Suprapubic skin (tissue), 4 donors: ENCODE data around the gene KRT72. TPM values are rescaled to one million over a fixed set of nuclear protein-coding genes. Genes with fewer than 3 reads are reported as not detected.

Experiments
- DNase-seq, 2 donors: peaks; one replicate each; pipeline ENCODE4 v3.0.0-alpha.2; 2019; ENCODE audit warnings: low spot score in 2 of 2
- H3K27ac ChIP-seq: fragments of 200-600 bp; sonication (generic); one replicate; pipeline ENCODE4 v1.5.1; 2019
- H3K27me3 ChIP-seq: fragments of 200-600 bp; sonication (generic); one replicate; pipeline ENCODE4 v1.5.1; 2019
- H3K36me3 ChIP-seq: fragments of 200-600 bp; sonication (generic); one replicate; pipeline ENCODE4 v1.5.1; 2019
- H3K4me1 ChIP-seq: fragments of 200-600 bp; sonication (generic); one replicate; pipeline ENCODE4 v1.5.1; 2019
- H3K4me3 ChIP-seq: fragments of 200-600 bp; sonication (generic); one replicate; pipeline ENCODE4 v1.5.1; 2019; ENCODE audit warnings: mild to moderate bottlenecking
- H3K9me3 ChIP-seq: fragments of 200-600 bp; sonication (generic); one replicate; pipeline ENCODE4 v1.5.1; 2019
- EP300 ChIP-seq: sonication (generic); formaldehyde crosslinking; IDR thresholded peaks from one replicate; pipeline ENCODE4 v1.6.1; 2017; ENCODE audit warnings: antibody characterized with exemption
- POLR2A ChIP-seq, 2 donors: fragments of 450-650 bp; IDR thresholded peaks; one replicate each; pipeline ENCODE4 v1.6.1; 2017; ENCODE audit warnings: antibody characterized with exemption in 2 of 2, mild to moderate bottlenecking in 2 of 2, moderate library complexity in 2 of 2
- POLR2AphosphoS5 ChIP-seq, 3 donors: sonication (generic); formaldehyde crosslinking; IDR thresholded peaks; one replicate each; pipeline ENCODE4 v1.6.1; 2017; ENCODE audit warnings: antibody characterized with exemption in 3 of 3
- WGBS: methylation state at CpG from one replicate; pipeline ENCODE4 v1.1.5; 2018; 5-methylcytosine and 5-hydroxymethylcytosine counted together
- total RNA-seq, 4 donors: library from RNA; depleted of rRNA; stranded (reverse); fragments of >200 nt; gene quantifications; one replicate each; pipeline ENCODE4 v1.1.0, GENCODE V29; 2016
- TF ChIP-seq, protein P1 (sequence below), 2 donors: fragments of 200-600 bp in 1 of 2; fragments of 450-650 bp in 1 of 2; sonication (generic) in 1 of 2; IDR thresholded peaks; one replicate each; pipeline ENCODE4 v1.5.1; 2016 to 2019; ENCODE audit warnings: antibody characterized with exemption in 2 of 2, mild to moderate bottlenecking in 1 of 2, moderate library complexity in 1 of 2

Gene KRT72
- total RNA-seq, 4 donors from 2014 or later, result 2.0 to 19.2 (median 8.8) TPM

GRCh38 chr12:52646613-52647012, 45.4 kb upstream of the KRT72 start:
- peaks cover 4% of the 10 kb centered on the region for H3K27me3 ChIP-seq
- WGBS, result 95% methylated on average over 8 of the region's 12 CpGs
- DNase-seq, result no peak
- TF ChIP-seq EP300 (no peak), POLR2A (IDR thresholded peaks at IDR 0.05) (no peak), POLR2AphosphoS5 (IDR thresholded peaks at IDR 0.05) (no peak)
- TF ChIP-seq, protein P1, sequence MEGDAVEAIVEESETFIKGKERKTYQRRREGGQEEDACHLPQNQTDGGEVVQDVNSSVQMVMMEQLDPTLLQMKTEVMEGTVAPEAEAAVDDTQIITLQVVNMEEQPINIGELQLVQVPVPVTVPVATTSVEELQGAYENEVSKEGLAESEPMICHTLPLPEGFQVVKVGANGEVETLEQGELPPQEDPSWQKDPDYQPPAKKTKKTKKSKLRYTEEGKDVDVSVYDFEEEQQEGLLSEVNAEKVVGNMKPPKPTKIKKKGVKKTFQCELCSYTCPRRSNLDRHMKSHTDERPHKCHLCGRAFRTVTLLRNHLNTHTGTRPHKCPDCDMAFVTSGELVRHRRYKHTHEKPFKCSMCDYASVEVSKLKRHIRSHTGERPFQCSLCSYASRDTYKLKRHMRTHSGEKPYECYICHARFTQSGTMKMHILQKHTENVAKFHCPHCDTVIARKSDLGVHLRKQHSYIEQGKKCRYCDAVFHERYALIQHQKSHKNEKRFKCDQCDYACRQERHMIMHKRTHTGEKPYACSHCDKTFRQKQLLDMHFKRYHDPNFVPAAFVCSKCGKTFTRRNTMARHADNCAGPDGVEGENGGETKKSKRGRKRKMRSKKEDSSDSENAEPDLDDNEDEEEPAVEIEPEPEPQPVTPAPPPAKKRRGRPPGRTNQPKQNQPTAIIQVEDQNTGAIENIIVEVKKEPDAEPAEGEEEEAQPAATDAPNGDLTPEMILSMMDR (IDR thresholded peaks at IDR 0.05), result no peak
- no peak overlapping the region for H3K4me3 ChIP-seq
- H3K9me3 ChIP-seq, result no peaks in the 10 kb centered on the region
- no peak overlapping the region for H3K27ac ChIP-seq
- peaks cover 25% of the 10 kb centered on the region for H3K4me1 ChIP-seq
- H3K36me3 ChIP-seq, result no peaks in the 10 kb centered on the region

DNA sequence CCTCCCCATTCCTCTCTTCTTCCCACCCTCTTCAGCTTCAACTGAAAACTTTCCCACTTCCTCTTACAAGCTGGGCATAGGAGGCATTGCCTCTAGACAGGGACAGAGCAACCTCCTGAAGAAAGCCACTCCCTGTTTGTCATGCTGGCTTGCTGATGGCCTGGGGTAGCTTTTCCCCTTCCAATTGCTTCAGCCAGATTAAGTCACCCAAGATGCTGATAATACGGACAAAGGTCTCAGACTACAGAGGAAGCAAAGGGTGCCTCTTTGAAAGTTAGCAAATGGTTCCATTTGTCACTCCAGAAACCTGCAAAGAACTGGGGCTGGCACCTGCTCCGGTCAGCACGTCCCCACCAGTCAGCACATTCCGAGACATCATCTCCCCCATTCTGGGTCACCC, 44.7 kb upstream of the KRT72 start:
- 72% methylated on average over 4 of the region's 4 CpGs for WGBS
- Histone ChIP-seq H3K4me3 (no peak overlapping the region), H3K27ac (no peak overlapping the region), H3K9me3 (no peaks in the 10 kb centered on the region), H3K27me3 (peaks cover 4% of the 10 kb centered on the region), H3K4me1 (peaks cover 22% of the 10 kb centered on the region), H3K36me3 (no peaks in the 10 kb centered on the region)
- DNase-seq, result no peak
- TF ChIP-seq, protein P1 (IDR thresholded peaks at IDR 0.05), result no peak
- TF ChIP-seq POLR2AphosphoS5 (IDR thresholded peaks at IDR 0.05) (no peak), EP300 (no peak), POLR2A (IDR thresholded peaks at IDR 0.05) (no peak)

- TF ChIP-seq EP300 (no peak), POLR2A (IDR thresholded peaks at IDR 0.05) (no peak)
- TF ChIP-seq, protein P1 (IDR thresholded peaks at IDR 0.05), result no peak
- no peaks in the 10 kb centered on the region for H3K9me3 ChIP-seq
- 78% methylated on average over 7 of the region's 7 CpGs for WGBS
- peaks cover 4% of the 10 kb centered on the region for H3K27me3 ChIP-seq
- no peak overlapping the region for H3K27ac ChIP-seq
- H3K4me3 ChIP-seq, result no peak overlapping the region
- H3K4me1 ChIP-seq, result peaks cover 15% of the 10 kb centered on the region
- no peak for DNase-seq
- no peaks in the 10 kb centered on the region for H3K36me3 ChIP-seq
Measured at GRCh38 chr12:52645120-52645761, 44.0 kb upstream of the KRT72 start.

GRCh38 chr12:52644078-52644415, 42.8 kb upstream of the KRT72 start:
- no peak for TF ChIP-seq EP300
- TF ChIP-seq, protein P1 (IDR thresholded peaks at IDR 0.05), result no peak
- no peak for TF ChIP-seq POLR2A (IDR thresholded peaks at IDR 0.05)
- TF ChIP-seq POLR2AphosphoS5 (IDR thresholded peaks at IDR 0.05), result no peak
- H3K4me1 ChIP-seq, result peaks cover 8% of the 10 kb centered on the region
- no peaks in the 10 kb centered on the region for H3K36me3 ChIP-seq
- H3K9me3 ChIP-seq, result no peaks in the 10 kb centered on the region
- DNase-seq, result no peak
- H3K27me3 ChIP-seq, result peaks cover 4% of the 10 kb centered on the region
- WGBS, result 87% methylated on average over 6 of the region's 6 CpGs
- H3K4me3 ChIP-seq, result no peak overlapping the region
- no peak overlapping the region for H3K27ac ChIP-seq

DNA sequence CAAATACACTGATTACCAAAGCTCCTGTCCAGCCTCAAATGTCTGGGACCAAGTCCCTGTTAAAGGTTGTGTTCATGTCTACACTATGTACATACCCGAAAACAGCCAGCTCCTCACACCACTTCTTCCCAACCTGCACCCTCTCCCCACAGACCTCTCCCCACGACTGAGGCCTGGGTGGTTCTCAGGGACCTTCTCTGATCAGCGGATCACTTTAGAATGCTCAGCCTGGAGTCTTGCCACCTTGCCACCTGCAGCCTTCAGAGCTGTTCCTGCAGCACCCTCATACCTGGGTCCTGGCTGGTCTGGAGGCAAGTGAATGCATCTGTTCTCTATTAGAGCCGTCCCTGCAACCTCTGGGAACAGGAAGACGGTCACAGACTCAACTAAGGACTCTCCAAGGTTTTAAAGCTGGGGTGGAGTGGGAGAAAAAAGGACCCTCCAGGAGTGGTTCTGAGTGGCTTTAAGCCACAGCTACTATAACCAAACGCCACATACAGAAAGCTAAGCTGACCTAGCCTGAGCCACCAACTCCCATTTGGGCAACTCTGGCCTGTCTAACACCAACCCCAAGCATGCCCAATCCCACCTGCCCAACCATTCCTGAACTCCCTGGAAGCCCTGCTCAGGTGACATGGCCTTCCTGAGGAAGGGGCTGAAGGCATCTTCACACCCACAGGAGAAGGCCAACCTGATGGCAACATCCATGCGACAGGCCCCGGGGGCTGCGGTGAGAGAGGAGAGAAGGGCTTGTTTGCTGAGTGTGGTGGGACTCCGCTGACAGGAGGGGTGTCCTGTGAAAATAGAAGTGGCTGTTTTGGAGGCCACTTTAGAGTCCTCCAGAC, 42.2 kb upstream of the KRT72 start:
- Histone ChIP-seq H3K9me3 (no peaks in the 10 kb centered on the region), H3K4me3 (no peak overlapping the region), H3K36me3 (no peaks in the 10 kb centered on the region), H3K27me3 (peaks cover 6% of the 10 kb centered on the region), H3K4me1 (peaks cover 8% of the 10 kb centered on the region), H3K27ac (no peak overlapping the region)
- WGBS, result 82% methylated on average over 10 of the region's 10 CpGs
- TF ChIP-seq, protein P1 (IDR thresholded peaks at IDR 0.05), result no peak
- TF ChIP-seq POLR2A (IDR thresholded peaks at IDR 0.05) (no peak), EP300 (no peak), POLR2AphosphoS5 (IDR thresholded peaks at IDR 0.05) (no peak)
- DNase-seq, result no peak
